ENCODE measurements around the gene NSD1. TPM values are rescaled to one million over a fixed set of nuclear protein-coding genes. Genes with fewer than 3 reads are reported as not detected.

Gene NSD1
- total and polyA plus RNA-seq, 2 of the 4 experiments (the other 2 are of a cell fraction) = 7.7 to 31.0 TPM

DNA sequence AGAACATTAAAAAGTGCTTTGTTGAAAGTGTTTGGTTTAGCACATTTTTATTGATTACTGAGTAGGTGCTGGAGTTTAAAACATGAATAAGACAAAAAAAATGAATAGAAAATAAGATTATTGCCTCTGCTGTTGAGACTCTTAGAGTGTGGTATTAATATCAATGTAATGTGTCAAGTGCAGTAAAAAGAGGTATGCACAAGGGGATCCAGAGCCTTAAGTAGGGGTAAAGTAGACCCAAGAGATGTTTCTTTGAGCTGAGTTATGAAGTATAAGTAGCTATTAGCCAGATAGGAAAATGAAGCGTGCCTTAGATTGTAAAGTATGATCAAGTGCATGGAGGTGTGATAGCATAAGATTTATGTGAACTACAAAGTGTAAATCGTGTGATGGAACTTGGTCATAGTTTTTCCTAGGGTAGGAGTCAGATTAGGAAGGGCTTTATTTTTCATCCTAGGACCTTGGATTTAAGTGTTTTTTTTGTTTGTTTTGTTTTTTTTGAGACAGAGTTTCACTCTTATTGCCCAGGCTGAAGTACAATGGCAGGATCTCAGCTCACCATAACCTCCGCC lies 45.2 kb downstream of the NSD1 start:
- Histone ChIP-seq H4K20me1 (ENCODE audit: insufficient read depth, low read length) (peaks cover 4% of the 10 kb centered on the region; the same call in 1 of the 2 replicates), H2BK20ac (ENCODE audit: low read depth, low read length) (no peak overlapping the region), H4K5ac (ENCODE audit: low read depth, low read length) (no peak overlapping the region), H2BK120ac (ENCODE audit: low read depth, low read length) (no peak overlapping the region), H3K79me1 (ENCODE audit: low read depth in 1 of 2, low read length in 2 of 2) (peaks cover 24 to 61% of the 10 kb centered on the region in 2 experiments), H3K56ac (ENCODE audit: extremely low read depth, insufficient read depth, low read length) (no peak overlapping the region), H2AK5ac (ENCODE audit: low read depth, low read length) (no peak overlapping the region), H3K4me2 (ENCODE audit: low read depth, low read length) (no peak overlapping the region), H3K9me1 (ENCODE audit: insufficient read depth, low read length) (no peaks in the 10 kb centered on the region), H3K14ac (replicated peaks; ENCODE audit: low read depth, low read length) (no peak overlapping the region), H2BK15ac (ENCODE audit: low read depth, low read length) (no peak overlapping the region), H3K9ac (ENCODE audit: low read depth, low read length) (no peak overlapping the region), H3K4ac (ENCODE audit: low read depth, low read length) (no peak overlapping the region), H2BK5ac (ENCODE audit: low read depth, low read length, poor library complexity, severe bottlenecking) (no peak overlapping the region), H4K91ac (ENCODE audit: insufficient read depth, low read depth, low read length) (no peak overlapping the region), H3K36me3 (ENCODE audit: control insufficient read depth, insufficient read depth, low read length) (peaks cover 12% of the 10 kb centered on the region), H3K18ac (ENCODE audit: low read depth, low read length) (no peak overlapping the region), H3K23ac (ENCODE audit: low read depth, low read length) (no peak overlapping the region), H3K4me3 (ENCODE audit: insufficient read depth, low read depth, low read length) (no peak overlapping the region), H3K9me3 (ENCODE audit: control insufficient read depth, insufficient read depth, low read length) (no peaks in the 10 kb centered on the region), H3K4me1 (ENCODE audit: control insufficient read depth, insufficient read depth, low read length) (no peaks in the 10 kb centered on the region), H2AFZ (replicated peaks; ENCODE audit: low read length, poor library complexity) (no peak overlapping the region), H3K27me3 (ENCODE audit: control insufficient read depth, insufficient read depth, low read length) (no peaks in the 10 kb centered on the region), H2AK9ac (replicated peaks; ENCODE audit: low read depth, low read length, poor library complexity) (no peak overlapping the region), H4K8ac (ENCODE audit: low read depth in 2 of 2, low read length in 2 of 2) (no peak overlapping the region), H3K27ac (ENCODE audit: insufficient read depth, low read length) (no peak overlapping the region)
- intact Hi-C loops (cut with micrococcal nuclease) (no loop called here), dilution Hi-C loops (cut with HindIII; ENCODE audit: low sequenced_read_pairs, unreplicated experiment) (no loop called here), in situ Hi-C loops (cut with MboI; ENCODE audit: low sequenced_read_pairs) (no loop called here)
- POLR2A ChIA-PET (ENCODE audit: unreplicated experiment) = no interaction called here
- BruUV-seq (replicated peaks) = no TSS peak
- ATAC-seq (ENCODE audit: low read depth) (no peak), DNase-seq (no peak)
- TF ChIP-seq CEBPB (IDR thresholded peaks at IDR 0.05; ENCODE audit: low read depth, low read length) (no peak), CHD1 (IDR thresholded peaks at IDR 0.05; ENCODE audit: low read depth, low read length) (no peak)
- TF ChIP-seq, protein P1, sequence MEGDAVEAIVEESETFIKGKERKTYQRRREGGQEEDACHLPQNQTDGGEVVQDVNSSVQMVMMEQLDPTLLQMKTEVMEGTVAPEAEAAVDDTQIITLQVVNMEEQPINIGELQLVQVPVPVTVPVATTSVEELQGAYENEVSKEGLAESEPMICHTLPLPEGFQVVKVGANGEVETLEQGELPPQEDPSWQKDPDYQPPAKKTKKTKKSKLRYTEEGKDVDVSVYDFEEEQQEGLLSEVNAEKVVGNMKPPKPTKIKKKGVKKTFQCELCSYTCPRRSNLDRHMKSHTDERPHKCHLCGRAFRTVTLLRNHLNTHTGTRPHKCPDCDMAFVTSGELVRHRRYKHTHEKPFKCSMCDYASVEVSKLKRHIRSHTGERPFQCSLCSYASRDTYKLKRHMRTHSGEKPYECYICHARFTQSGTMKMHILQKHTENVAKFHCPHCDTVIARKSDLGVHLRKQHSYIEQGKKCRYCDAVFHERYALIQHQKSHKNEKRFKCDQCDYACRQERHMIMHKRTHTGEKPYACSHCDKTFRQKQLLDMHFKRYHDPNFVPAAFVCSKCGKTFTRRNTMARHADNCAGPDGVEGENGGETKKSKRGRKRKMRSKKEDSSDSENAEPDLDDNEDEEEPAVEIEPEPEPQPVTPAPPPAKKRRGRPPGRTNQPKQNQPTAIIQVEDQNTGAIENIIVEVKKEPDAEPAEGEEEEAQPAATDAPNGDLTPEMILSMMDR (conservative IDR thresholded peaks at IDR 0.05; ENCODE audit: low read depth, low read length) = no peak
- 92% methylated on average over 1 of the region's 3 CpGs; no CpG with 5 or more reads in 1 of the 2 experiments for WGBS, 2 experiments (ENCODE audit: extremely low coverage in 2 of 2, insufficient read length in 1 of 2)
- CTCF ChIA-PET = no interaction called here

Measured in IMR-90 (cell line).